ENCODE data around the gene DOCK11.

Gene DOCK11

DNA sequence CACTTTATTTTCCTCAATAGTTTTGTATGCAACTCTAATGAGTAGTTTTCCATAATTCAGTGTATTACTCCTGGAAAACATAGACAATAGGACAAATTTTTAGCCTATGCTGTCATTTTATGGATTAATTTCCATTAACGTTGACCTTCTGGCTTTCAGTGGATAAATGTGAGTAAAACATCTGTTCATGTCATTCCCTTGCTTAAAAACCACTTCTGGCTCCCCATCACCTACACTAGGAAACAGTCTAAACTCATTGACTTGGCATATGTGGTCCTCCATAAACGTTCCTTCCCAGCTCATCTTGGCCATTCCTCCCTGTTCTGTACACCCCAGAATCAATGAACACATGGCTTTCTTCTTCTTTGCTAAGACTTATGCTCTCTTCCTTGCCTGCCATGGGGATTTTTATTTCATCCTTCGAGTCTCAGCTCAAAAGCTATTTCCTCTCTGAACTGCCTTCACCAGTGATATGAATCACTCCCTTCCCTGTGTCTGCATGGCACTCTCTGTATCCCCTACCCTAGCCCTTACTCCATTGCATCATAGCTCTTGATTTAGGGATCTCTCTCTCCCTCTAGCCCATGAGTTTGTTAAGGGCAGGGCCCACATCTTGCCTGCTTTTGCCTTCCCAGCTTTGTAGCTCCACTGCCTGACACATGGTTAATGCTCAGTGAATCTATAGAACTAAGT is 34.8 kb downstream of the DOCK11 start:
- DNase-seq (ENCODE audit: low read depth): no peak

DNA sequence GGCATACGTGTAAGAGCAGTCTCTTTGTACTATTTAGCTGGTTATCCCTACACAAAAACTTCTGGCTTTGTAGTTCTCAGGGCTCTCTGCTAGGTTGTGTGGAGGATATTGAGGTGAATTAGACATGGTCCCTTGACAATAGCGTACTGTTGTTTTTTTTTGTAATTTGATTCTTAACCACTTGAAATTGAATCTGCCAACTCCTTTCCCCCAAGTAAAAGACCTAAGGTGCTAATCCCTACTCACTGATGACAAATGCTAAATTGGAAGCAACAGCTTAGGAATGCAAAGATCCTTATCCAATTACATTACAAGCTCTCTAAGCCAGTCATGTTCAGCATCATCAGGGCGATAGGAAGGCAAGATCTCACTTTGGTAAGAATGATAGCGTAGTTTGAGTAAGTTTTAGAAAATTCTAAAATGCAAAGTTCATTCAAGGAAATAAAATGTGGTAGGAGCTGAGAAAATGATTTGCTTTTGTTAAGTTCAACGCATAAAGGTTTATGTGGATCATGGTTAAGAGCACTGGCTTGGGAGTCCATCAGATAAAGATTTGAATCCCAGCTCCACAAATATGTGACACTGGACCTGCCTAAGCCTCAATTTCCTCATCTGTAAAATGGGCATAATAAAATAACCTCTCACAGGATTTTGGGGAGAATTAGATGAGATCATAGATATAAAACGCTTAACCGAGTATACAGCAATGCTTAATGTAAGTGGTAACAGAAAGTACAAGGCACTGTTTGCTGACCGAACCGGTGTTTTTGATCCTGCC is 39.3 kb downstream of the DOCK11 start:
- DNase-seq (ENCODE audit: low read depth): no peak

DNA sequence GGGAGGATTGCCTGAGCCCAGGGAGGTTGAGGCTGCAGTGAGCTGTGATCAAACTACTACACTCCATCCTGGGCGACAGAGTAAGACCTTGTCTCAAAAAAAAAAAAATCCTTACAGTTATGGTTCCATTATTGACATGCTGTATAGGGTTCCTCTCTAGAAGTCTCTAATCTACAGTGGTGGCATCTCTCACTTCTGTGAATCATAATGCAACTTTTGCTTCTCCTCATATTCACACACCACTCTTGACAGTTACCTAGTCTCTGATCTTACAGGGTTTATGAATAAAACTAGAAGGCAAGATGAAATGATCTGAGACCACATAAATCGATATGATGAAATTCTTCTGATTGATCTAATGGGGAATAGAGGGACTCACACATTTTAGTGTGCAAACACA is 40.6 kb downstream of the DOCK11 start:
- DNase-seq (ENCODE audit: low read depth): no peak

- DNase-seq (ENCODE audit: low read depth): peak; percentile 7
Observed at GRCh38 chrX:118536687-118537461, 41.3 kb downstream of the DOCK11 start.

DNA sequence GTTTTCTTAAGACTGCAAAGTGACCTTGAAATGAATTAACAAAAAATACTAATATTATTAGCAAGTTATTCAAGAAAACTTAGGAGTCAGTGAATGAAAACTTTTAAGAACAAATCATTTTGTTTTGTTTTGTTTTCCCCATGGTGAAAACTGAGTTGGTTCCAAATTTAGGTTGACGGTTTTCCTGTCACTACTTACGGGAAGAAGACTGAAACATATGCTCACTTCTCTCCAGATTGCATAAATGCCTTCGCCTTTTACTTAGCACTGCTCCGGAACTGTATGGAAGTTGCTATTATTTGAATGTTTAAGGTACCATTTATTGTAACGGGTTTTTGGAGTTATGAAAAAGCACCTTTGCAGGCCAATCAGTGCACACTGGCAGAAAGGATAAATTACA is 42.8 kb downstream of the DOCK11 start:
- DNase-seq (ENCODE audit: low read depth): no peak

- DNase-seq (ENCODE audit: low read depth): no peak
Observed at GRCh38 chrX:118540342-118540741, 44.7 kb downstream of the DOCK11 start.

- DNase-seq (ENCODE audit: low read depth): no peak
Observed at GRCh38 chrX:118541482-118541881, 45.9 kb downstream of the DOCK11 start.

GRCh38 chrX:118545510-118545909 is 49.9 kb downstream of the DOCK11 start:
- DNase-seq (ENCODE audit: low read depth): no peak

GRCh38 chrX:118548841-118549240 is 53.2 kb downstream of the DOCK11 start:
- no peak for DNase-seq (ENCODE audit: low read depth)

GRCh38 chrX:118550792-118551191 is 55.2 kb downstream of the DOCK11 start:
- no peak for DNase-seq (ENCODE audit: low read depth)

GRCh38 chrX:118551426-118551825 is 55.8 kb downstream of the DOCK11 start:
- no peak for DNase-seq (ENCODE audit: low read depth)

- no peak for DNase-seq (ENCODE audit: low read depth)
Observed at GRCh38 chrX:118552121-118552900, 56.7 kb downstream of the DOCK11 start.

GRCh38 chrX:118553042-118553710 is 57.6 kb downstream of the DOCK11 start:
- no peak for DNase-seq (ENCODE audit: low read depth)

GRCh38 chrX:118554511-118554910 is 58.9 kb downstream of the DOCK11 start:
- DNase-seq (ENCODE audit: low read depth): no peak

DNA sequence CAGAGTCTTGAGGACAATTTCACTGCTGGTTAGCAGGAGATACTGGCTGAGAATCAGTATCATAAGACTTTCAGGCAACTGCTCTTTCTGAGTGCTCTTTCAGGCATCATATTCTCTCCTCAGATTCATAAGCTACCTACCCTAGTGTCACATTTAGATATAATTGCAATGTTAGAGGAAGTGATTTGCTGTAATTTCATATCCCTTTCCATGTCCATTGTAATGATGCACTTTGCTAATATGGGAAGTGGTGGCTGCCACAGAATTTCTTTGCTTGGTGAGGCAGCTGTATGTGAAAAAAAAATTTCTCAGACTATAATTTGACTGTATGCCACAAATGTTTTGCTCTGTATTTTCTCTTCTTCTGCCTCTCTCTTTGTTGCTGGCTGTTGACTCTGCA is 63.3 kb downstream of the DOCK11 start:
- DNase-seq (ENCODE audit: low read depth): no peak

- DNase-seq (ENCODE audit: low read depth): no peak
Observed at GRCh38 chrX:118560489-118560888, 64.9 kb downstream of the DOCK11 start.

- no peak for DNase-seq (ENCODE audit: low read depth)
Observed at GRCh38 chrX:118562582-118563164, 67.1 kb downstream of the DOCK11 start.

DNA sequence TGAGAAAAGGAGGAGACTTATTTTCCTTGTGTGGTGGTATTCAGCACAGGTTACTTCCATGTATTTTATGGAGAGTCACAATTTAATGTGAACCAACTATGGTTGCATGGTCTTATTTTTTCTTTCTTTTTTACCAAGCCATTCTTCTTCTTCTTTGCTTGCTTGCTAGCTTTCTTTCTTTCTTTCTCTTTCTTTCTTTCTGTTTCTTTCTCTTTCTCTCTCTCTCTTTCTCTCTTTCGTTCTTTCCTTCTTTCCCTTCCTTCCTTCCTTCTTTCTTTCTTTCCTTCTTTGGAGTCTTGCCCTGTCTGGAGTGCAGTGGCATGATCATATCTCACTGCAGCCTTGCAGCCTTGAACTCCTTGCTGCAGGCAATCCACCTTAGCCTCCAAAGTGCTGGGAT is 68.9 kb downstream of the DOCK11 start:
- no peak for DNase-seq (ENCODE audit: low read depth)

- DNase-seq (ENCODE audit: low read depth): no peak
Observed at GRCh38 chrX:118565853-118566252, 70.2 kb downstream of the DOCK11 start.

- no peak for DNase-seq (ENCODE audit: low read depth)
Observed at GRCh38 chrX:118566359-118566758, 70.7 kb downstream of the DOCK11 start.

DNA sequence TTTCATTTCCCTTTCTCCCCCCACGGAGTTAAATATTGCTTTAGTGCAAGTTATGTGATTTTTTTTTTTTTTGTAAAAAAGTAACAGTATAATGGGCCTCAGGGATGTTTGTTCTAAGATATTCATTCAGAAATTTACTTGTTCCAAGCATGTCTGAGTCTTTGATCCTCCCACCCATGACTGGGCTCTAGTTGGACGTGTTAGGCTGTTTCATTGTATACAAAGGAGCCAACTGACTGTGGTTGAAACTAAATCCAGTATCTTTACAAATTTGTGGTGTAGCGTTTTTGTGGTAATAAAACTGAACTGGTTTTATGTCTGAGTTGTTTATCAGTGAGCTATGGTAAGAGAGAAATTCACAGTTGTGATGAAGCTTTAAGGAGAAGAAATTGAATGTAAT is 74.1 kb downstream of the DOCK11 start:
- no peak for DNase-seq (ENCODE audit: low read depth)

All from stimulated activated CD8-positive, alpha-beta memory T cell treated with anti-CD3 and anti-CD28 coated beads, Interleukin-15, amount 100 ng/mL, for 1 hour (primary cell).